B cell (primary cell): ENCODE measurements around the gene SLCO3A1.
"Not testable (repeated sequence)": the region's sequence is repeated elsewhere in the genome, so short reads cannot be mapped to it uniquely, and the experiment has no call there.

ENCODE experiments used
- CTCF ChIP-seq: fragments of 200-600 bp; IDR thresholded peaks from one replicate; pipeline ENCODE4 v1.8.0; 2022; ENCODE audit warnings: antibody characterized with exemption, mild to moderate bottlenecking
- EZH2 ChIP-seq: IDR thresholded peaks from 2 replicates; pipeline ENCODE4 v1.6.1; 2012; ENCODE audit warnings: borderline replicate concordance, low read depth, mild to moderate bottlenecking, moderate library complexity, low read length; ENCODE audit not compliant: insufficient read depth, poor library complexity, severe bottlenecking

GRCh38 chr15:91963747-91964146 lies 110.2 kb downstream of the SLCO3A1 start:
- not testable (repeated sequence) for TF ChIP-seq CTCF, EZH2
